ENCODE measurements around the gene PRRX1.

DNA sequence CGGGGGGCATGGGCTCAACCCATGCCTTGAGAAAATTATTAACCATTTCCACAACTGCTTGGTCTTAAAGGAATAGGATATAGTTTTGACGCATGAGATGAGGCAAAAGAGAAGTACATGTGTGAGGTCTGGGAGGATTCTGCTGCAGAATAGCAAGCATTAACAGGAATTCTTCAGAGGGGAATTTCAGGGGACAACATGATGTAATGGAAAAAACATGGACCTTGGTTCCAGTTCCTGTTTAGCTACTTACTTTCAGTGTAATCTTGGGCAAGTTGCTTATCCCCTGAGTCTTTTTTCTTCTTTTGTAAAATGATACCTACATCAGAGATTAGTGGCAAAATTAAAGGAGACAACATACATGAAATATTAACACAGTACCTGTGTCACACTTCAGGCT lies 85.6 kb downstream of the PRRX1 start:
- TF ChIP-seq CTCF (conservative IDR thresholded peaks at IDR 0.05) (no peak), ZFX (IDR thresholded peaks at IDR 0.05) (no peak)
